Small intestine (tissue), 7 donors: ENCODE measurements around the gene ASB5. TPM values are rescaled to one million over a fixed set of nuclear protein-coding genes. Genes with fewer than 3 reads are reported as not detected.

Source experiments
- DNase-seq, 2 donors: peaks; one replicate each; pipeline versions ENCODE4 v3.0.0 to v3.0.0-alpha.2; 2013
- FAIRE-seq: peaks from 2 replicates; lab custom pipeline; 2012; peaks lifted over from hg19 to GRCh38; lab: Jason Lieb, UNC
- H3K27ac ChIP-seq, 3 donors: one replicate each; pipeline ENCODE4 v1.5.1; 2013; ENCODE audit warnings: low read length in 2 of 3, mild to moderate bottlenecking in 2 of 3, control low read depth in 1 of 3, inconsistent platforms in 1 of 3, low read depth in 1 of 3, moderate library complexity in 1 of 3
- H3K27me3 ChIP-seq, 3 donors: one replicate each; pipeline ENCODE4 v1.6.1; 2013; ENCODE audit warnings: low read length in 3 of 3, inconsistent platforms in 1 of 3; ENCODE audit not compliant: control insufficient read depth in 3 of 3, insufficient read depth in 3 of 3
- H3K36me3 ChIP-seq, 3 donors: one replicate each; pipeline ENCODE4 v1.6.1; 2013; ENCODE audit warnings: low read length in 3 of 3, inconsistent platforms in 1 of 3, low read depth in 1 of 3, mild to moderate bottlenecking in 1 of 3, moderate library complexity in 1 of 3; ENCODE audit not compliant: control insufficient read depth in 3 of 3, insufficient read depth in 2 of 3
- H3K4me1 ChIP-seq, 3 donors: one replicate each; pipeline ENCODE4 v1.6.1; 2013; ENCODE audit warnings: low read length in 2 of 3, inconsistent platforms in 1 of 3, low read depth in 1 of 3, mild to moderate bottlenecking in 1 of 3, moderate library complexity in 1 of 3; ENCODE audit not compliant: control insufficient read depth in 3 of 3, insufficient read depth in 2 of 3
- H3K4me3 ChIP-seq, 3 donors: one replicate each; pipeline ENCODE4 v1.5.1; 2013; ENCODE audit warnings: low read length in 3 of 3, control low read depth in 1 of 3, inconsistent platforms in 1 of 3, low read depth in 1 of 3, mild to moderate bottlenecking in 1 of 3, moderate library complexity in 1 of 3
- H3K9me3 ChIP-seq, 2 donors: one replicate each; pipeline ENCODE4 v1.6.1; 2013; ENCODE audit warnings: low read depth in 1 of 2, low read length in 1 of 2; ENCODE audit not compliant: control insufficient read depth in 2 of 2, insufficient read depth in 1 of 2
- WGBS, 3 donors: extraction: QIAGEN DNeasy Blood & Tissue Kit; methylation state at CpG; one replicate each; pipeline ENCODE4 v1.1.7; 2013; 5-methylcytosine and 5-hydroxymethylcytosine counted together
- polyA plus RNA-seq, 4 donors: library from polyadenylated mRNA; stranded (reverse) in 3 of 4; unstranded in 1 of 4; fragments of 200-250 nt in 3 of 4; fragments of 120-200 nt in 1 of 4; gene quantifications; one replicate each; pipeline versions ENCODE4 v1.2.1 to v1.2.3, GENCODE V29; 2013
- donor health status: healthy with polysubstance abuse.
- donor health status: control.
- donor health status: control.
- donor health status: Bipolar disorder and iron deficiency.
- donor health status: healthy.

The ASB5 gene
- polyA plus RNA-seq, 4 donors: 0.01 to 2.0 (median 0.52) TPM

DNA sequence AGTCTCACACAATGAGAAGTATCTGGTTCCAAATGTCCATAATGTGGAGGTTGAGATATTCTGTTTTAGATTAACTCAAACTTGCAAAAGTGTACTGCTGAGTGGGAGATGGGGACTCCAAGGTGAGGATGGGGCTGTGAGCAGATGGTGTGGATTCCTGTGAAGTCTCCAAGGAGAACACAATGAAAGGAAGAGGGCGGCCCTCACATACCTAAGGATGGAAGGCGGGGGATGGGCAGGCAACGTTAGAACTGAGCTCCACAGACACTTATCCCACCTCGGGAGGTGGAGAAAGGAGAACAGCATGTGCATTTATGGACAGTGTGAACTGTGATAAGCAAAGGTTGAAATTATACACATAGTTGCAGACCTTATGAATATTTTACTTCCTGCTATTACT, 63.7 kb downstream of the ASB5 start:
- Histone ChIP-seq H3K4me1 (no peaks in the 10 kb centered on the region), H3K36me3 (no peaks in the 10 kb centered on the region), H3K27me3 (peaks cover 0 to 6% (median 6%) of the 10 kb centered on the region in 3 donors), H3K9me3 (no peaks in the 10 kb centered on the region), H3K4me3 (no peak overlapping the region), H3K27ac (no peak overlapping the region)
- FAIRE-seq (no peak), DNase-seq (no peak)
- WGBS, 3 donors: 48 to 57% (median 54%) methylated on average over 4 of the region's 4 CpGs

DNA sequence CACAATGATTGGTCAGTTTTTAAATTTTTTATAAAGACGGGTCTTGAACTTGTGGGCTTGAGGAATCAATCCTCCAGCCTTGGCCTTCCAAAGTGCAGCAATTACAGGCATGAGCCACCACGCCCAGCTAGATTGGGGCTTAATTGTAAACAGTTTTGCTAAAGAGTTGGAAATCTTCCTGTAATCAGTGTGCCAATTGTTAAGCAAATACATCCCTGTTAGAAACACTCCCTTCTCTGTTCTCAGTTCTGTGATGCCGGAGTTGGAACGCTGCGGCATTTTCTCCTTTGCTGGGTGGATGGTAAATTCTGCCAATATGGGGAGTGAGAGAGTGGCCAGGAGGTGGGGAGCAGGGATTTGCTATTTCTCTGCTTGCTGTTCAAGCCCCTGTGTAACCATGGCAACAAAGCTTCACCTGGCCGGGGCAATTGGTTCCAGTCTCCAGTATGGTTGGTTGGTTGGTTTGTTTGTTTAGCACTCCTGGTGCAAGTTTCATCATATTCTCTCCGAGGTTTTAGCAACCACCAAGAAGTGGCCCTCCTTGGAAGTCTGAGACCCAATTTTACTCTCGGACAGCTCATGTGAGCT, 70.6 kb downstream of the ASB5 start:
- FAIRE-seq (no peak), DNase-seq (peak in 1 of 2 donors; percentile 22)
- Histone ChIP-seq H3K9me3 (no peaks in the 10 kb centered on the region), H3K27ac (no peak overlapping the region), H3K36me3 (no peaks in the 10 kb centered on the region), H3K4me1 (peaks cover 0 to 2% (median 0%) of the 10 kb centered on the region in 3 donors), H3K27me3 (peaks cover 0 to 4% (median 3%) of the 10 kb centered on the region in 3 donors), H3K4me3 (no peak overlapping the region)
- 25 to 70% (median 52%) methylated on average over 8 of the region's 8 CpGs for WGBS, 3 donors

DNA sequence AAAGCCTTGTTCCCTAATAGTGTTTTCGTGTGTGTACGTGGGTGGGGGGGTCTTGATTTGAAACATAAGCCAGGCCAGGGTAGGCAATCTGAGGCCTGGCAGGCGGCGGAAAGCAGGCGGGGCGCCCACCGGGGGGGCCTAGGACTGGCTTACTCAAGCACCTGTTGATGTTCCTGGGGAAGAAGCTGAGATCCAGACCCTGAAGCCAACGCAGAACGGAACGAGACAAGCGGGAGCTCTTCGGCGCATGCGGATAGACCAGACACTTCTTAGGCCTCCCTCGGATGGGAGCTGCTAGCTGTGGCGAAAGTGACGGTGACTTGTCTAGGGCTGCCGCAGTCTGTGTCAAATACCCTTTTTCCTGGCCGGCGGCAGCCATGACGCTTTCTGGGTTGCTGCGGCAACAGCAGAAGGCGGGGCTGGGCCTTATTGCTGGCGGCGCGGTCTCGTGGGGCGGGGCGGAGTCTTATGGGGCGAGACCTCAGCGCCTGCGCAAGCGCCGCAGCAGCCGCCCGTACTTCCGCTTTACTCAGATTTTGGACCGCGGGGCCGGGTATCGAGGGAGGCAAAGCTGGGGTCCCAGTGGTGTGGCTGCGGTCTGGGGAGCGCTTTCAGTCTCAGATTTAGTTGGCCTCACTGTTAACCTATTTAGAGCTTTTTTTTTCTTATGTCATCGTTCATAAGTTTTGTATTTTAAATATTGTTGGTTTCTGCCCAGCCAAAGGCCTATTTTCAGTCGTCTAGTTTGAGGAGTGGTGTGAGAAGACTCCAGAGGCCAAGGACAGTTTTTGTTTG, 73.6 kb downstream of the ASB5 start, which contains the start of gene SPATA4:
Gene SPATA4 (minus strand): TSS at position 402 of the 795 bp plus-strand sequence. CDS start 23 bp downstream, at position 379.
- FAIRE-seq: no peak
- Histone ChIP-seq H3K36me3 (no peaks in the 10 kb centered on the region), H3K4me3 (peak within 1 kb of the TSS; percentile 22 to 64 (median 46)), H3K27me3 (peaks cover 0 to 4% (median 3%) of the 10 kb centered on the region in 3 donors), H3K27ac (peak within 1 kb of the TSS in 2 of 3 donors; percentile 49 to 85), H3K4me1 (peaks cover 0 to 2% (median 0%) of the 10 kb centered on the region in 3 donors), H3K9me3 (no peaks in the 10 kb centered on the region)
- 0 to 1% (median 1%) methylated on average over 40 to 45 of the region's 45 CpGs for WGBS, 3 donors
- peak; percentile 88 to 95 for DNase-seq

DNA sequence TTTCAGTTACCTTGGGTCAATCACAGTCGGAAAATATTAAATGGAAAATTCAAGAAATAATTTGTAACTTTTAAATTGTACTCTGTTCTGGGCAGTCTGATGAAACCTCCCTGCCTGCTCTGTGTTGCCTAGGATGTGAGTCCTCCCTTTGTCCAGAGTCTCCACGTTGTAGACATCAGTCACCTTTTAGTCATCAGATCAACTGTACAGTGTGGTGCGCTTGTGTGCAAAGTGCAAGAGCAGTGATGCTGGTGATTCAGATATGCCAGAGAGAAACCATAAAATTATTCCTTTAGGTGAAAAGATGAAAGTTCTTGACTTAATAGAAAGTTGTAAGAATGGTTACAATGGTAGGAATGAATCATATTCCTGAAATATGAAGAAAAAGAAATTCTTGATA, 75.1 kb downstream of the ASB5 start:
- Histone ChIP-seq H3K27me3 (peaks cover 0 to 7% (median 3%) of the 10 kb centered on the region in 3 donors), H3K36me3 (no peaks in the 10 kb centered on the region), H3K4me3 (no peak overlapping the region), H3K4me1 (peaks cover 0 to 2% (median 0%) of the 10 kb centered on the region in 3 donors), H3K27ac (no peak overlapping the region), H3K9me3 (no peaks in the 10 kb centered on the region)
- DNase-seq: peak in 1 of 2 donors; percentile 24
- WGBS, 3 donors: 44 to 64% (median 55%) methylated on average over 3 of the region's 3 CpGs
- FAIRE-seq: no peak

DNA sequence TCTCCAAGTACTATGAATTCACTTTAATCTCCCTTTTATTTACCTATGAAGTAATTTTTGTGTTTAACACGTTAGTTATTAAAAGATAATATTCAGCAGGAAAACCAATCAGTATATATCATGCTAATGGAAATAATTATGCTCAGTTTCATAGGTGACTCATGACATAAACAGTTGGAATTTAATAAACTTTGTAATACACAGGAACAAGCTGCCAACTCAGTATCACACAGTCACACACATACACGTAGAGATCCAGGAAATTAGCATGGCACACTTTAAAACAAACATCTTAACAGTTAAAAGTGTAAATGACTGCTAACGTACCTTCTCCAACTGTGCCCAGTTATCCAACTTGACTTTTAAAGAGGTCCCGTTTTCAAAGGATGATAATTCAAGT, 75.9 kb downstream of the ASB5 start:
- 10 to 26% (median 17%) methylated on average over 4 of the region's 4 CpGs for WGBS, 3 donors
- FAIRE-seq: peak; percentile 30
- DNase-seq: peak in 1 of 2 donors; percentile 18

DNA sequence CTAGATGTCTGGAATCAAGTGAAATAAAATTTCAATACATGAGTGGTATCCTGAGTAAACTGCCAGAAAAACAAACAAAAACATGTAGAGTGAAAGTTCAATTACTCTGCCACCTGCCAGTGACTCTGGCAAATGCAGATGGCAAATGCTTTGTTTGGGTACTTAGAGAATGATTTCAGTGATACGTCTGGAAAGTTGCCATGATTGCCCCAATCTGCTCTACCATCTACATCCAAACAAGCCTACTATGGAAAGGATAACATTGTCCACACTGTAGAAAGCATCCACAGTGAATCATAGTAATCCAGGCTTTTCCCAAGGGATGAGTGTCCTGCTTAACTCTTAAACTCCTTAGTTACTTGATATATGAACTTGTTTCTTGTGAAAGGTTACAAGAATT, 77.0 kb downstream of the ASB5 start:
- peaks cover 0 to 4% (median 0%) of the 10 kb centered on the region in 3 donors for H3K27me3 ChIP-seq
- 10 to 26% (median 15%) methylated on average over 1 of the region's 1 CpG for WGBS, 3 donors
- FAIRE-seq (no peak), DNase-seq (no peak)
- H3K4me1 ChIP-seq: peaks cover 0 to 2% (median 0%) of the 10 kb centered on the region in 3 donors
- no peaks in the 10 kb centered on the region for H3K9me3 ChIP-seq
- no peak overlapping the region for H3K4me3 ChIP-seq
- no peaks in the 10 kb centered on the region for H3K36me3 ChIP-seq
- no peak overlapping the region for H3K27ac ChIP-seq

More for the DNA sequence above, 75.9 kb downstream of the ASB5 start:
- H3K4me3 ChIP-seq: no peak overlapping the region
- H3K27me3 ChIP-seq: peaks cover 0 to 4% (median 2%) of the 10 kb centered on the region in 3 donors
- peaks cover 0 to 2% (median 0%) of the 10 kb centered on the region in 3 donors for H3K4me1 ChIP-seq
- H3K9me3 ChIP-seq: no peaks in the 10 kb centered on the region
- H3K27ac ChIP-seq: no peak overlapping the region
- H3K36me3 ChIP-seq: no peaks in the 10 kb centered on the region

DNA sequence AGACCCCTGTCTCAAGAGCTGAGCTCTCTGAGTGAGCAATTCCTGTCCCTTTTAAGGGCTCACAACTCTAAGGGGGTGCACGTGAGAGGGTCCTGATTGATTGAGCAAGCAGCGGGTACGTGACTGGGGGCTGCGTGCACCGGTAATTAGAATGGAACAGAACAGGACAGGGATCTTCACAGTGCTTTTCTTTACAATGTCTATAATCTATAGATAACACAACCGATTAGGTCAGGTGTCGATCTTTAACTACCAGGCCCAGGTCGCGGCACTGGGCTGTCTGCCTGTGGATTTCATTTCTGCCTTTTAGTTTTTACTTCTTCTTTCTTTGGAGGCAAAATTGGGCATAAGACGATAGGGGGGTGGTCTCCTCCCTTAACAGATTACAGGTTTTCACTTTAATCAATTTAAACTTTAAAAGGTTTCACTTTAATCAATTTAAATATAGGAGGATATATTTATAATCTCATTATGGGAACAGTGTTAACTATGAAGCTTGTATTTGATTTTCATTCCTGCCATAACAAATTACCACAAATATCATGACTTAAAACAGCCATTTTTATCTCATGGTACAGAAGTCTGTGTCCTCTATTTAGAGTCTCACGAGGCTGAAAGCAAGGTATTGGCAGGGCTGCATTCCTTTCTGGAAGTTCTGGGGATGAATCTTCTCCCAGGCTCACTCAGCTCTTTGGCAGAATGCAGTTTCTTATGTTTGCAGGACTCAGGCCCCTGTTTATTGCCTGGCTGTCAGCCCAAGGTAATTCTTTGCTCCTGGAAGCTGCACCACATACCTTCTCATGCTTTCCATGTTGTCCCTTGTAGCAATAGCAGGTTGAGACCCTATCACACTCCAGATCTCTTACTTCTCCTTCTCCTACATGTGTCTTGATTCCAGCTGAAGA, 78.9 kb downstream of the ASB5 start:
- H3K27me3 ChIP-seq: peaks cover 0 to 4% (median 0%) of the 10 kb centered on the region in 3 donors
- no peaks in the 10 kb centered on the region for H3K36me3 ChIP-seq
- DNase-seq (no peak), FAIRE-seq (no peak)
- H3K9me3 ChIP-seq: no peaks in the 10 kb centered on the region
- WGBS, 3 donors: 67 to 75% (median 74%) methylated on average over 11 of the region's 11 CpGs
- peaks cover 0 to 1% (median 0%) of the 10 kb centered on the region in 3 donors for H3K4me1 ChIP-seq
- no peak overlapping the region for H3K27ac ChIP-seq
- no peak overlapping the region for H3K4me3 ChIP-seq

DNA sequence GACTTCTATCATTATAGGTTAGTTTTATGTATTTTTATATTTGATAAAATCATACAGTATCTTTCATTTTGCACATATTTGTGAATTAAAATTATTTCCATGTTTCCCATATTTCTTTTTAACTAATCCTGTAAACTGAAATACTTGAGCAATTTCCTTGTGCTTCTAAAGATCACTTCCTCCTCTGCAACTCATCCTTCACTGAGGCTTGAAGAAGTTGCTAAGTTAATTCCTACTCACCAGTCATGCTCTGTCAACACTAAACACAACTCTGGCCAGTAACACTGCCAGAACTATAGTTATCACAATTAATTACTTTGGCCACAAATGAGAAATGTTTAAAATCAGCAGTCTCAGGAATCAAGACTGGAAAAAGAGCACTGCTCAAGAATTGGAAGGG, 80.4 kb downstream of the ASB5 start:
- no peak for FAIRE-seq
- no peak for DNase-seq
- H3K27me3 ChIP-seq: peaks cover 0 to 4% (median 0%) of the 10 kb centered on the region in 3 donors
- H3K27ac ChIP-seq: no peak overlapping the region
- H3K9me3 ChIP-seq: no peaks in the 10 kb centered on the region
- H3K4me3 ChIP-seq: no peak overlapping the region
- H3K4me1 ChIP-seq: no peaks in the 10 kb centered on the region
- H3K36me3 ChIP-seq: no peaks in the 10 kb centered on the region
